K562 (cell line): ENCODE results near the gene MTA2. TPM values are rescaled to one million over a fixed set of nuclear protein-coding genes. Genes with fewer than 3 reads are reported as not detected.

ENCODE experiments used
- ATF2 ChIP-seq: sonication (generic); formaldehyde crosslinking; IDR thresholded peaks from 2 replicates; pipeline ENCODE4 v1.8.1; 2022; ENCODE audit warnings: missing genetic modification reagents
- BMI1 ChIP-seq: fragments of 150-350 bp; IDR thresholded peaks from 2 replicates; pipeline ENCODE4 v1.6.1; 2014; ENCODE audit warnings: low read length
- BRD9 ChIP-seq: fragments of 450-650 bp; IDR thresholded peaks from 2 replicates; pipeline ENCODE4 v1.6.1; 2018; ENCODE audit warnings: low read depth; ENCODE audit not compliant: partially characterized antibody
- CC2D1A ChIP-seq: fragments of 450-650 bp; IDR thresholded peaks from 2 replicates; pipeline ENCODE4 v1.6.1; 2017; ENCODE audit warnings: mild to moderate bottlenecking
- EGR1 ChIP-seq: fragments of 450-650 bp; conservative IDR thresholded peaks from 2 replicates; pipeline ENCODE4 v1.6.1; 2017; ENCODE audit warnings: mild to moderate bottlenecking
- ETS1 ChIP-seq: conservative IDR thresholded peaks from 2 replicates; pipeline ENCODE4 v1.6.1; 2011; ENCODE audit warnings: low read depth, mild to moderate bottlenecking, low read length; ENCODE audit not compliant: control insufficient read depth
- FOS ChIP-seq: IDR thresholded peaks from 3 replicates; pipeline ENCODE4 v1.6.1; 2011; ENCODE audit not compliant: insufficient read length; ENCODE audit errors: extremely low read depth
- FOXK1 ChIP-seq: sonication (generic); formaldehyde crosslinking; IDR thresholded peaks from 2 replicates; pipeline ENCODE4 v1.8.0; 2022; ENCODE audit warnings: missing genetic modification reagents, mild to moderate bottlenecking, borderline replicate concordance
- FOXK2 ChIP-seq, 2 experiments: fragments of 450-650 bp; IDR thresholded peaks in 1 of 2; conservative IDR thresholded peaks in 1 of 2; 2 replicates each; pipeline ENCODE4 v1.6.1; 2016; ENCODE audit warnings: low read depth in 2 of 2, mild to moderate bottlenecking in 1 of 2
- GATA2 ChIP-seq: sonication (generic); formaldehyde crosslinking; IDR thresholded peaks from 2 replicates; pipeline ENCODE4 v1.4.0; 2020; ENCODE audit warnings: mild to moderate bottlenecking, missing genetic modification reagents
- KDM1A ChIP-seq, 2 experiments: fragments of 450-650 bp; IDR thresholded peaks; 2 replicates each; pipeline ENCODE4 v1.6.1; 2016; ENCODE audit warnings: mild to moderate bottlenecking in 2 of 2
- KDM2B ChIP-seq: fragments of 250-450 bp; sonication (Bioruptor Pico); IDR thresholded peaks from 2 replicates; pipeline ENCODE4 v1.8.0; 2021; ENCODE audit warnings: mild to moderate bottlenecking, moderate library complexity
- MIER1 ChIP-seq: fragments of 450-650 bp; IDR thresholded peaks from 2 replicates; pipeline ENCODE4 v1.6.1; 2016; ENCODE audit warnings: antibody characterized with exemption, mild to moderate bottlenecking, low read depth
- MTA3 ChIP-seq: fragments of 450-650 bp; formaldehyde crosslinking; IDR thresholded peaks from 2 replicates; pipeline ENCODE4 v1.6.1; 2017; ENCODE audit warnings: mild to moderate bottlenecking, borderline replicate concordance
- NCOA6 ChIP-seq: fragments of 450-650 bp; IDR thresholded peaks from 2 replicates; pipeline ENCODE4 v1.6.1; 2017; ENCODE audit warnings: mild to moderate bottlenecking
- NR2F6 ChIP-seq: fragments of 450-650 bp; formaldehyde crosslinking; IDR thresholded peaks from 2 replicates; pipeline ENCODE4 v1.4.0; 2020; ENCODE audit warnings: mild to moderate bottlenecking
- NR4A1 ChIP-seq, 2 experiments: fragments of 250-450 bp in 1 of 2; fragments of 450-650 bp in 1 of 2; sonication (Bioruptor Pico) in 1 of 2; IDR thresholded peaks; 2 replicates each; pipeline versions ENCODE4 v1.4.0 to v1.6.1; 2016 to 2020; ENCODE audit warnings: mild to moderate bottlenecking in 2 of 2, missing compliant biosample characterization in 1 of 2, missing genetic modification characterization in 1 of 2, moderate library complexity in 1 of 2
- POLR2AphosphoS2 ChIP-seq: IDR thresholded peaks from 2 replicates; pipeline ENCODE4 v1.6.1; 2012; ENCODE audit warnings: low read length, improper control_type of control experiment
- POLR3A ChIP-seq: IDR thresholded peaks from 2 replicates; pipeline ENCODE4 v1.6.1; 2011; ENCODE audit warnings: borderline replicate concordance, mild to moderate bottlenecking, moderate library complexity; ENCODE audit not compliant: insufficient read length, insufficient read depth; ENCODE audit errors: extremely low read depth
- STAT5B ChIP-seq: fragments of 250-450 bp; sonication (Bioruptor Pico); IDR thresholded peaks from 2 replicates; pipeline ENCODE4 v1.8.0; 2021; ENCODE audit warnings: mild to moderate bottlenecking, inconsistent platforms
- UBTF ChIP-seq, 2 experiments: IDR thresholded peaks; 2 replicates each; pipeline ENCODE4 v1.6.1; 2012; ENCODE audit warnings: improper control_type of control experiment in 2 of 2, low read depth in 2 of 2, low read length in 2 of 2, borderline replicate concordance in 1 of 2
- YBX1 ChIP-seq: fragments of 450-650 bp; IDR thresholded peaks from 2 replicates; pipeline ENCODE4 v1.7.1; 2016; ENCODE audit warnings: mild to moderate bottlenecking
- ZNF217 ChIP-seq: sonication (generic); formaldehyde crosslinking; IDR thresholded peaks from 2 replicates; pipeline ENCODE4 v1.8.0; 2022; ENCODE audit warnings: mild to moderate bottlenecking, missing genetic modification reagents
- polyA plus RNA-seq, 8 experiments: library from polyadenylated mRNA; depleted of rRNA in 4 of 8; stranded (reverse) in 5 of 8; unstranded in 3 of 8; fragments of >200 nt; fragmentation: Nextera tagmentation in 2 of 8; fragmentation: Illumina TruSeq in 1 of 8; extraction: Ambion mirVana in 2 of 8; extraction: Trizol in 1 of 8; gene quantifications; 2 replicates each; pipeline versions ENCODE4 v1.2.1 to v1.2.3, GENCODE V29; 2011 to 2014; ENCODE audit warnings: inconsistent platforms in 1 of 8, missing spikeins in 1 of 8
- total RNA-seq, 7 experiments: library from RNA; depleted of rRNA in 6 of 7; stranded (reverse); fragments of >200 nt in 6 of 7; fragmentation: Illumina TruSeq in 2 of 7; extraction: Trizol in 2 of 7; gene quantifications; 2 replicates each; pipeline versions ENCODE4 v1.2.1 to v1.2.3, GENCODE V29; 2011 to 2021; ENCODE audit warnings: low replicate concordance in 1 of 7

The MTA2 gene
- total and polyA plus RNA-seq, 9 of the 15 experiments (the other 6 are each of a cell fraction or from before 2014, with no cell fraction given) = 6.2 to 220 (median 172) TPM

- TF ChIP-seq ATF2 (CRISPR knock-in tag) = no peak
- TF ChIP-seq FOS = no peak
- TF ChIP-seq NR2F6 (CRISPR knock-in tag) = no peak
- TF ChIP-seq MIER1 = peak; percentile 67; the same call in 1 of the 2 replicates
- TF ChIP-seq BRD9 = peak; percentile 86
- no peak for TF ChIP-seq NCOA6
- TF ChIP-seq ZNF217 = no peak
- no peak for TF ChIP-seq NR4A1 (CRISPR knock-in tag; IDR thresholded peaks at IDR 0.05)
- TF ChIP-seq NR4A1 (tag; IDR thresholded peaks at IDR 0.05) = no peak
- TF ChIP-seq KDM1A (IDR thresholded peaks at IDR 0.05) = no peak
- TF ChIP-seq BMI1 = no peak
- no peak for TF ChIP-seq KDM2B (CRISPR knock-in tag)
- TF ChIP-seq FOXK2 (conservative IDR thresholded peaks at IDR 0.05 in 1 of 2, IDR thresholded peaks at IDR 0.05 in 1 of 2; ENCODE audit: low read depth in 2 of 2) = peak; percentile 98 to 99
- no peak for TF ChIP-seq UBTF (IDR thresholded peaks at IDR 0.05; ENCODE audit: borderline replicate concordance in 1 of 2, low read depth in 2 of 2, low read length in 2 of 2)
- TF ChIP-seq ETS1 = no peak
- TF ChIP-seq YBX1 = no peak
- TF ChIP-seq CC2D1A = peak; percentile 58; the same call in 1 of the 2 replicates
- peak; percentile 85 for TF ChIP-seq MTA3
- TF ChIP-seq GATA2 (CRISPR knock-in tag) = no peak
- TF ChIP-seq POLR3A = no peak
- peak; percentile 89 for TF ChIP-seq FOXK1 (CRISPR knock-in tag)
- TF ChIP-seq POLR2AphosphoS2 = no peak
- TF ChIP-seq STAT5B (CRISPR knock-in tag) = no peak
- no peak for TF ChIP-seq EGR1
Measured at GRCh38 chr11:62553080-62553838, 48.4 kb downstream of the MTA2 start (continued).
